Astrocyte (in vitro differentiated cells and primary cell): ENCODE measurements around the gene MAPKAP1. TPM values are rescaled to one million over a fixed set of nuclear protein-coding genes. Genes with fewer than 3 reads are reported as not detected.

Source experiments
- DNase-seq: peaks from one replicate; pipeline ENCODE4 v3.0.0-alpha.2; 2010; ENCODE audit warnings: low read depth
- FAIRE-seq: peaks from 2 replicates; lab custom pipeline; 2011; peaks lifted over from hg19 to GRCh38; lab: Jason Lieb, UNC
- H2AFZ ChIP-seq: 2 replicates; pipeline ENCODE4 v1.6.0; 2012; ENCODE audit warnings: low read depth, low read length, inconsistent platforms
- H3K27ac ChIP-seq: 2 replicates; pipeline ENCODE4 v1.5.1; 2011; ENCODE audit warnings: low read depth, low read length, inconsistent platforms
- H3K27me3 ChIP-seq: 2 replicates; pipeline ENCODE4 v1.6.0; 2011; ENCODE audit warnings: low read length, inconsistent platforms; ENCODE audit not compliant: insufficient read depth
- H3K36me3 ChIP-seq: 2 replicates; pipeline ENCODE4 v1.5.1; 2011; ENCODE audit warnings: low read length, inconsistent platforms; ENCODE audit not compliant: insufficient read depth
- H3K4me1 ChIP-seq: 2 replicates; pipeline ENCODE4 v1.5.1; 2011; ENCODE audit warnings: low read length, inconsistent platforms; ENCODE audit not compliant: insufficient read depth
- H3K4me2 ChIP-seq: 2 replicates; pipeline ENCODE4 v1.6.0; 2012; ENCODE audit warnings: low read length, inconsistent platforms
- H3K4me3 ChIP-seq: 2 replicates; pipeline ENCODE4 v1.5.1; 2011; ENCODE audit warnings: low read depth, mild to moderate bottlenecking, low read length, inconsistent platforms; ENCODE audit not compliant: insufficient read depth
- H3K79me2 ChIP-seq: 2 replicates; pipeline ENCODE4 v1.6.0; 2012; ENCODE audit warnings: mild to moderate bottlenecking, low read length, inconsistent platforms; ENCODE audit not compliant: insufficient read depth
- H3K9ac ChIP-seq: 2 replicates; pipeline ENCODE4 v1.6.0; 2012; ENCODE audit warnings: mild to moderate bottlenecking, low read length, inconsistent platforms
- H3K9me3 ChIP-seq: 2 replicates; pipeline ENCODE4 v1.5.1; 2012; ENCODE audit warnings: low read depth, mild to moderate bottlenecking, low read length, inconsistent platforms; ENCODE audit not compliant: insufficient read depth
- H4K20me1 ChIP-seq: 2 replicates; pipeline ENCODE4 v1.6.0; 2012; ENCODE audit warnings: low read length, inconsistent platforms; ENCODE audit not compliant: insufficient read depth
- H3K27ac Mint-ChIP-seq: one replicate; pipeline ENCODE4 v1.8.0; 2021; ENCODE audit warnings: mild to moderate bottlenecking, mixed read lengths; ENCODE audit not compliant: unreplicated experiment
- H3K27me3 Mint-ChIP-seq: one replicate; pipeline ENCODE4 v1.8.0; 2021; ENCODE audit warnings: low read depth, mixed read lengths; ENCODE audit not compliant: unreplicated experiment
- H3K36me3 Mint-ChIP-seq: one replicate; pipeline ENCODE4 v1.8.0; 2021; ENCODE audit warnings: low read depth, mixed read lengths; ENCODE audit not compliant: unreplicated experiment
- H3K4me1 Mint-ChIP-seq: one replicate; pipeline ENCODE4 v1.8.0; 2021; ENCODE audit warnings: low read depth, mixed read lengths; ENCODE audit not compliant: unreplicated experiment
- H3K4me3 Mint-ChIP-seq: one replicate; pipeline ENCODE4 v1.8.0; 2021; ENCODE audit warnings: mild to moderate bottlenecking, moderate library complexity, mixed read lengths; ENCODE audit not compliant: unreplicated experiment
- H3K9me3 Mint-ChIP-seq: one replicate; pipeline ENCODE4 v1.8.0; 2021; ENCODE audit warnings: mild to moderate bottlenecking, mixed read lengths; ENCODE audit not compliant: unreplicated experiment
- CTCF ChIP-seq: IDR thresholded peaks from 2 replicates; pipeline ENCODE4 v1.5.1; 2011; ENCODE audit warnings: low read depth, mild to moderate bottlenecking, inconsistent platforms, low read length, moderate library complexity; ENCODE audit not compliant: insufficient read depth
- EZH2 ChIP-seq: IDR thresholded peaks from 2 replicates; pipeline ENCODE4 v1.6.1; 2012; ENCODE audit warnings: mild to moderate bottlenecking, low read length, inconsistent platforms; ENCODE audit not compliant: insufficient read depth
- total RNA-seq: library from RNA; stranded (reverse); gene quantifications from 2 replicates; pipeline ENCODE4 v1.2.1, GENCODE V29; 2021

Gene MAPKAP1
- total RNA-seq, 1 donor from 2014 or later: 109 TPM

DNA sequence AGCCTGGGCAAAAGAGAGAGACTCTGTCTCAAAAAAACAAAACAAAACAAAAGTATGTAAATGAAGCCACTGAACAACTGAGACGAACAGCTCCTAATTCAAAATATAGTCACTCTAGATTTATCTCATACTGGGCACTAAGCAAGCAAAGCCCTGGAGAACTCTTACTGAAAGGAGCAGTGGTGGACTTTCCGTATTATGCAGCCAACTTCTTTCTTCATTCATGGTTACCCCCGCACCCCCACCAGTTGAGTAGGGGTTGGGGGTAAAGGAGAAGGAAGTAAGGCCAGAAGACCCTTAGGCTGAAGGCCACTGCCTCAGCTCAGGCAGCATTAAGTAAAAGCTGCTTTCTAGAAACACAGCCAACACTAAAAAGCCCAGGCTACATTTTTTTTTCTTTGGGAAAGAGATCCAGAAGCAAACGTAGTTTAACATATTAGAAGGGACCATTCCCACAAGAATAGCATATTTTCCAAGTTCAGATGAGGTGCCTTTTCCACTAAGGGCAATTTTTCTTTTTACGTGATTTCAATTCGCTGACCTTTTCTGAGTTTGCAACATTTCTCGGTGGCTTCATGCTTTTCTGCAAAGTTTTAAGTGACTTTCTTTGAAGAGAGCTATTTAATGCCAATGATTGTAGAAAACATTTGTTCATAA, 55.3 kb downstream of the MAPKAP1 start:
- no peak for TF ChIP-seq EZH2
- TF ChIP-seq CTCF: no peak
- peaks cover 77% of the 10 kb centered on the region for H3K4me1 Mint-ChIP-seq
- no peak overlapping the region for H3K4me3 Mint-ChIP-seq
- H3K27ac ChIP-seq: no peak overlapping the region
- H3K36me3 Mint-ChIP-seq: no peaks in the 10 kb centered on the region
- DNase-seq (no peak), FAIRE-seq (no peak)
- H3K9ac ChIP-seq: no peak overlapping the region
- H2AFZ ChIP-seq: no peak overlapping the region
- H3K27me3 ChIP-seq: no peaks in the 10 kb centered on the region
- no peak overlapping the region for H3K4me3 ChIP-seq
- no peaks in the 10 kb centered on the region for H3K9me3 ChIP-seq
- no peaks in the 10 kb centered on the region for H4K20me1 ChIP-seq
- no peaks in the 10 kb centered on the region for H3K27me3 Mint-ChIP-seq
- no peaks in the 10 kb centered on the region for H3K9me3 Mint-ChIP-seq
- H3K4me1 ChIP-seq: peaks cover 47% of the 10 kb centered on the region
- no peak overlapping the region for H3K27ac Mint-ChIP-seq
- no peak overlapping the region for H3K4me2 ChIP-seq
- H3K36me3 ChIP-seq: no peaks in the 10 kb centered on the region
- peaks cover 73% of the 10 kb centered on the region for H3K79me2 ChIP-seq

DNA sequence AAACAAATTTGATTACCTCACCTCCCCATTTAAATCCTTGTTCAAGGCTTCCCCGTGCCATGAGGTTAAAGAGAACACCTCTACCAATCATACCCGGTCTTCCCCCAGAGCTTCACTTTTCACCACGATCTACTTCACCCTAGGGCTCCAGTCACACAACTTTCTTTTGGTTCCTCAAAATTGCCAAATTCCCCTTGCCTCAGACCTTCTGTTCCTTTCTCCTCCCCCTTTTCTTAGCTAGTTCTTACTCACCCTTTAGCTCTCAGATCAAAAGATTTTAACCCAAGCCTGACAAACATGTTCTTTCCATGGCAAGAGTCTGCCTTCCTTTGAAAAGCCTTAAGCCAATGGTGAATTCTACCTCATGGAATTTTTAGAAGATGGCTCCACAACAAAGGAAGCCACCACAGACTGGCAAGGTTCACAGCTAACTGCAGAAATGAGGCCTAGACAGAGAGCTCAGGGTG, 56.7 kb downstream of the MAPKAP1 start:
- DNase-seq (peak; percentile 64), FAIRE-seq (no peak)
- H3K27me3 ChIP-seq: no peaks in the 10 kb centered on the region
- Mint-ChIP-seq H3K27me3 (no peaks in the 10 kb centered on the region), H3K4me1 (peaks cover 74% of the 10 kb centered on the region), H3K36me3 (no peaks in the 10 kb centered on the region), H3K9me3 (no peaks in the 10 kb centered on the region), H3K4me3 (peak overlapping the region; percentile 52), H3K27ac (peak overlapping the region; percentile 99)
- H3K4me3 ChIP-seq: peak overlapping the region; percentile 5
- H2AFZ ChIP-seq: no peak overlapping the region
- H3K4me2 ChIP-seq: peak overlapping the region; percentile 75
- H4K20me1 ChIP-seq: no peaks in the 10 kb centered on the region
- peaks cover 34% of the 10 kb centered on the region for H3K4me1 ChIP-seq
- TF ChIP-seq EZH2 (no peak), CTCF (no peak)
- peak overlapping the region; percentile 73 for H3K9ac ChIP-seq
- peak overlapping the region; percentile 90 for H3K27ac ChIP-seq
- no peaks in the 10 kb centered on the region for H3K36me3 ChIP-seq
- H3K79me2 ChIP-seq: peaks cover 78% of the 10 kb centered on the region
- H3K9me3 ChIP-seq: no peaks in the 10 kb centered on the region

DNA sequence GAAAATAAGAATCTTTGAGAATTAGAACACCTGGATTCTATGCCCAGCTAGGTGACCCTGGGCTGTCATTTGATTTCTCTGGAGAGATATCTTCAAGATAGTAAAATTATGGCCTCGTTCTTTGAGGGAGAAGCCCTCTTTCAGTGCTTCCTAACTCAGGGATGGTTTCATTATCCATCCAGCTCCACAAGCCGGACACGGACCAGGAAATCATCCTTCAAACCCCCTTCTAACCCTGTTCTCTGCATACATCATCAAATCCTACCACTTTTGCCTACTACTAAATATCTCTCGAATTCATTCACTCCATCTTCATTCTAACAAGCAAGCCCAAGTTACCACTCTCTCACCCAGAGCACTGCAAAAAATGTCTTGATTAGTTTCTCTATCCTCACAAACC, 57.2 kb downstream of the MAPKAP1 start:
- Histone ChIP-seq H3K79me2 (peaks cover 79% of the 10 kb centered on the region), H3K4me2 (peak overlapping the region; percentile 75), H3K9ac (peak overlapping the region; percentile 73), H4K20me1 (no peaks in the 10 kb centered on the region), H3K9me3 (no peaks in the 10 kb centered on the region), H3K4me3 (peak overlapping the region; percentile 31), H3K27ac (peak overlapping the region; percentile 90), H2AFZ (no peak overlapping the region), H3K36me3 (no peaks in the 10 kb centered on the region), H3K4me1 (peaks cover 36% of the 10 kb centered on the region), H3K27me3 (no peaks in the 10 kb centered on the region)
- no peak for DNase-seq
- Mint-ChIP-seq H3K9me3 (no peaks in the 10 kb centered on the region), H3K36me3 (no peaks in the 10 kb centered on the region), H3K4me3 (peak overlapping the region; percentile 52), H3K27me3 (no peaks in the 10 kb centered on the region), H3K4me1 (peaks cover 77% of the 10 kb centered on the region), H3K27ac (peak overlapping the region; percentile 99)
- no peak for FAIRE-seq
- TF ChIP-seq EZH2 (no peak), CTCF (no peak)
